SK-N-SH (cell line): Measurements from ENCODE around the gene STAB1. TPM values are rescaled to one million over a fixed set of nuclear protein-coding genes. Genes with fewer than 3 reads are reported as not detected.

Experiments
- CTCF ChIA-PET: fragments of 300-600, 350-600 bp; formaldehyde crosslinking; extraction: SDS; loops from one replicate; lab custom pipeline; 2021; lab: Yijun Ruan, JAX
- POLR2A ChIA-PET: fragments of 350-600 bp; sonication (Branson Sonifier 250); formaldehyde crosslinking; extraction: SDS; loops from one replicate; lab custom pipeline; 2020; ENCODE audit warnings: antibody characterized with exemption, inconsistent platforms; lab: Yijun Ruan, JAX
- DNase-seq: peaks from one replicate; pipeline ENCODE4 v3.0.0; 2012
- H2AFZ ChIP-seq: fragments of 200-600 bp; sonication (generic); 2 replicates; pipeline ENCODE4 v1.8.1; 2016; ENCODE audit warnings: antibody characterized with exemption, mild to moderate bottlenecking, low read depth
- H3F3A ChIP-seq: fragments of 200-600 bp; sonication (generic); replicated peaks from 2 replicates; pipeline ENCODE3; 2016; ENCODE audit warnings: antibody characterized with exemption, mild to moderate bottlenecking; ENCODE audit not compliant: insufficient read depth
- H3K27ac ChIP-seq, 2 experiments: fragments of 200-500 bp in 1 of 2; fragments of 200-600 bp in 1 of 2; sonication (Bioruptor generic) in 1 of 2; sonication (generic), shearing (Covaris generic) in 1 of 2; 2 replicates each; pipeline versions ENCODE4 v1.5.1 to v1.6.1; 2014 to 2016; ENCODE audit warnings: low read depth in 2 of 2, inconsistent platforms in 1 of 2, low read length in 1 of 2, mild to moderate bottlenecking in 1 of 2, mixed read lengths in 1 of 2
- H3K27me3 ChIP-seq: fragments of 200-600 bp; sonication (generic), shearing (Covaris generic); 2 replicates; pipeline ENCODE4 v1.6.1; 2016; ENCODE audit warnings: mixed run types; ENCODE audit not compliant: insufficient read depth
- H3K36me3 ChIP-seq, 2 experiments: fragments of 200-500 bp in 1 of 2; fragments of 200-600 bp in 1 of 2; sonication (Bioruptor generic) in 1 of 2; sonication (generic) in 1 of 2; replicated peaks in 1 of 2; 2 replicates each; pipeline versions ENCODE3 to v1.5.1; 2014 to 2016; ENCODE audit warnings: low read length in 1 of 2, mild to moderate bottlenecking in 1 of 2; ENCODE audit not compliant: insufficient read depth in 2 of 2, control insufficient read depth in 1 of 2
- H3K4me1 ChIP-seq, 2 experiments: fragments of 200-500 bp in 1 of 2; fragments of 200-600 bp in 1 of 2; sonication (Bioruptor generic) in 1 of 2; sonication (generic), shearing (Covaris generic) in 1 of 2; 2 replicates each; pipeline versions ENCODE4 v1.5.1 to v1.6.1; 2014 to 2016; ENCODE audit warnings: low read depth in 1 of 2, low read length in 1 of 2, mixed run types in 1 of 2; ENCODE audit not compliant: insufficient read depth in 2 of 2, control insufficient read depth in 1 of 2
- H3K4me2 ChIP-seq: fragments of 200-600 bp; sonication (generic), shearing (Covaris generic); 2 replicates; pipeline ENCODE4 v1.6.1; 2017; ENCODE audit warnings: mixed run types
- H3K4me3 ChIP-seq, 2 experiments: fragments of 200-500 bp in 1 of 2; fragments of 200-600 bp in 1 of 2; sonication (Bioruptor generic) in 1 of 2; sonication (generic), shearing (Covaris generic) in 1 of 2; 2 replicates each; pipeline versions ENCODE4 v1.5.1 to v1.8.1; 2014 to 2016; ENCODE audit warnings: low read depth in 2 of 2, inconsistent platforms in 1 of 2, low read length in 1 of 2, mild to moderate bottlenecking in 1 of 2, mixed read lengths in 1 of 2, moderate library complexity in 1 of 2
- H3K79me2 ChIP-seq: fragments of 200-600 bp; sonication (generic); 2 replicates; pipeline ENCODE4 v1.8.1; 2017; ENCODE audit warnings: mild to moderate bottlenecking; ENCODE audit not compliant: insufficient read depth
- H3K9ac ChIP-seq: fragments of 200-600 bp; sonication (generic); 2 replicates; pipeline ENCODE4 v1.6.1; 2017; ENCODE audit warnings: mixed run types
- H3K9me2 ChIP-seq: fragments of 200-600 bp; sonication (generic); 2 replicates; pipeline ENCODE4 v1.6.1; 2017; ENCODE audit warnings: mixed run types
- H3K9me3 ChIP-seq: fragments of 200-600 bp; sonication (generic); 2 replicates; pipeline ENCODE4 v1.6.1; 2017; ENCODE audit warnings: mixed run types, mild to moderate bottlenecking, moderate library complexity
- H4K20me1 ChIP-seq: fragments of 200-600 bp; sonication (generic); 2 replicates; pipeline ENCODE4 v1.6.1; 2017; ENCODE audit warnings: mild to moderate bottlenecking, mixed run types; ENCODE audit not compliant: insufficient read depth
- CHD2 ChIP-seq: fragments of 150-350 bp; IDR thresholded peaks from 2 replicates; pipeline ENCODE4 v1.6.1; 2018; ENCODE audit warnings: low read length; ENCODE audit not compliant: partially characterized antibody
- CTCF ChIP-seq: fragments of 200-600 bp; sonication (generic); IDR thresholded peaks from 2 replicates; pipeline ENCODE4 v1.6.1; 2017; ENCODE audit warnings: antibody characterized with exemption, mild to moderate bottlenecking, moderate library complexity
- ELF1 ChIP-seq: IDR thresholded peaks from 2 replicates; pipeline ENCODE4 v1.4.0; 2012
- EZH2phosphoT487 ChIP-seq: fragments of 200-600 bp; sonication (generic); IDR thresholded peaks from 2 replicates; pipeline ENCODE4 v1.6.1; 2017; ENCODE audit warnings: low read depth, mixed run types, mild to moderate bottlenecking, antibody characterized with exemption, moderate library complexity, borderline replicate concordance
- FOSL2 ChIP-seq: IDR thresholded peaks from 2 replicates; pipeline ENCODE4 v1.4.0; 2012; ENCODE audit warnings: low read depth, mild to moderate bottlenecking, moderate library complexity, borderline replicate concordance
- FOXM1 ChIP-seq: IDR thresholded peaks from 2 replicates; pipeline ENCODE4 v1.4.0; 2012; ENCODE audit warnings: low read depth, mild to moderate bottlenecking
- GATA2 ChIP-seq: sonication (generic); formaldehyde crosslinking; IDR thresholded peaks from 2 replicates; pipeline ENCODE4 v1.5.0; 2020; ENCODE audit warnings: mild to moderate bottlenecking, missing genetic modification reagents
- MXI1 ChIP-seq: IDR thresholded peaks from 2 replicates; pipeline ENCODE4 v1.6.1; 2012; ENCODE audit warnings: mild to moderate bottlenecking, low read depth, low read length, improper control_type of control experiment
- NFIC ChIP-seq: IDR thresholded peaks from 2 replicates; pipeline ENCODE4 v1.4.0; 2012; ENCODE audit warnings: borderline replicate concordance
- NRF1 ChIP-seq: IDR thresholded peaks from 2 replicates; pipeline ENCODE4 v1.6.1; 2012; ENCODE audit warnings: low read depth, mild to moderate bottlenecking, low read length
- PBX3 ChIP-seq: IDR thresholded peaks from 2 replicates; pipeline ENCODE4; 2012
- POLR2AphosphoS5 ChIP-seq: IDR thresholded peaks from 2 replicates; pipeline ENCODE4 v1.6.1; 2012; ENCODE audit warnings: low read depth, low read length
- RAD21 ChIP-seq: IDR thresholded peaks from 2 replicates; pipeline ENCODE4 v1.6.1; 2012; ENCODE audit warnings: mild to moderate bottlenecking, low read length
- RFX5 ChIP-seq: IDR thresholded peaks from 2 replicates; pipeline ENCODE4 v1.6.1; 2012; ENCODE audit warnings: mild to moderate bottlenecking, improper control_type of control experiment, low read length
- SIN3A ChIP-seq: IDR thresholded peaks from 2 replicates; pipeline ENCODE4 v1.6.1; 2012; ENCODE audit warnings: low read depth, mild to moderate bottlenecking, low read length, moderate library complexity, borderline replicate concordance
- SMC3 ChIP-seq: IDR thresholded peaks from 2 replicates; pipeline ENCODE4 v1.6.1; 2012; ENCODE audit warnings: low read depth, low read length, improper control_type of control experiment
- TCF12 ChIP-seq: IDR thresholded peaks from 2 replicates; pipeline ENCODE4 v1.4.0; 2012
- TEAD4 ChIP-seq: IDR thresholded peaks from 2 replicates; pipeline ENCODE4 v1.4.0; 2012; ENCODE audit warnings: mild to moderate bottlenecking, borderline replicate concordance; ENCODE audit not compliant: insufficient read depth
- YY1 ChIP-seq: IDR thresholded peaks from 2 replicates; pipeline ENCODE4 v1.4.0; 2012; ENCODE audit warnings: low read depth, mild to moderate bottlenecking
- ZBTB33 ChIP-seq: IDR thresholded peaks from 2 replicates; pipeline ENCODE4 v1.4.0; 2012; ENCODE audit warnings: low read depth, borderline replicate concordance
- WGBS: methylation state at CpG from one replicate; pipeline ENCODE4 v1.1.6; 2017; ENCODE audit warnings: low lambda C conversion rate; 5-methylcytosine and 5-hydroxymethylcytosine counted together
- polyA plus RNA-seq, 3 experiments: library from polyadenylated mRNA; depleted of rRNA; stranded (reverse); fragments of >200 nt; gene quantifications; 2 replicates each; pipeline ENCODE4 v1.2.3, GENCODE V29; 2012
- TF ChIP-seq, protein P1 (sequence below): fragments of 150-350 bp; IDR thresholded peaks from 2 replicates; pipeline ENCODE4 v1.6.1; 2016; ENCODE audit warnings: mild to moderate bottlenecking, low read depth, low read length

Gene STAB1
- polyA plus RNA-seq, 1 of the 3 experiments (the other 2 are of a cell fraction), result 0.05 TPM

- no peaks in the 10 kb centered on the region for H3K9me2 ChIP-seq
- H3F3A ChIP-seq, result no peaks in the 10 kb centered on the region
- TF ChIP-seq ZBTB33 (no peak), PBX3 (no peak), FOSL2 (no peak), CHD2 (no peak), NFIC (no peak), TEAD4 (no peak), SMC3 (no peak), SIN3A (no peak), NRF1 (no peak), GATA2 (CRISPR knock-in tag) (no peak), RAD21 (no peak), ELF1 (no peak), FOXM1 (no peak)
- no peak for DNase-seq
- POLR2A ChIA-PET, result no interaction called here
- no peak overlapping the region for H2AFZ ChIP-seq
- H3K27me3 ChIP-seq, result no peaks in the 10 kb centered on the region
- H4K20me1 ChIP-seq, result no peaks in the 10 kb centered on the region
- CTCF ChIA-PET, result interaction anchor here (0.7 to 1.0 kb wide), 2 partner anchors 20 to 532 kb away, joined by 3 to 4 read pairs; partner anchors contain the start of gene ABHD14B
- H3K27ac ChIP-seq, result no peak overlapping the region
- no peak overlapping the region for H3K4me3 ChIP-seq
- no peaks in the 10 kb centered on the region for H3K9me3 ChIP-seq
- H3K4me1 ChIP-seq, result peaks cover 0 to 8% of the 10 kb centered on the region in 2 experiments; a peak in 1 of 4 replicates
- H3K9ac ChIP-seq, result no peak overlapping the region
- 76% methylated on average over 13 of the region's 27 CpGs for WGBS
- no peak overlapping the region for H3K4me2 ChIP-seq
- no peaks in the 10 kb centered on the region for H3K79me2 ChIP-seq
- H3K36me3 ChIP-seq, result no peaks in the 10 kb centered on the region
These were observed 11.3 kb downstream of the STAB1 start for GRCh38 chr3:52506266-52506966.

DNA sequence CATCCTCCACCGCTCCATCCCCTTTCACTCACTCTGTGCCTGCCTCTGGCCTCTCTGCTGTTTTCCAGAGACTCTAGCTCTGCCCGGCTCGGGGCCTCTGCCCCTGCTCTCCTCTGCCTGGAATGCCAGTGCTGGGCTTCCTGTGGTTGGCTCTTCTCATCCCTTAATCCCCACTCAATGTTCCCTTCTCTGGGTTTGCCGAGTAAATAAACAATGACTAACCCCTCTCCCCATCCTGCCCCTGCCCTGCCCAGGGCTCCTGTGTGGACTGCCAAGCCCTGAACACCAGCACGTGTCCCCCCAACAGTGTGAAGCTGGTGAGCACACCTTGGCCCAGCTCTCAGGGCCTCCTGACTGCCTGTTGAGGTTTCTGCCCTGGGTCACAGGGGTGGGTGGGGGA is 12.2 kb downstream of the STAB1 start:
- Histone ChIP-seq H3K4me1 (peaks cover 0 to 9% of the 10 kb centered on the region in 2 experiments; a peak in 1 of 4 replicates), H3K4me2 (no peak overlapping the region), H3K36me3 (no peaks in the 10 kb centered on the region), H2AFZ (no peak overlapping the region), H3K9ac (no peak overlapping the region), H3K9me3 (no peaks in the 10 kb centered on the region), H3K79me2 (no peaks in the 10 kb centered on the region), H3K4me3 (no peak overlapping the region), H3K9me2 (no peaks in the 10 kb centered on the region), H3K27ac (no peak overlapping the region), H3F3A (no peaks in the 10 kb centered on the region), H4K20me1 (no peaks in the 10 kb centered on the region), H3K27me3 (no peaks in the 10 kb centered on the region)
- no peak for TF ChIP-seq TCF12
- TF ChIP-seq CTCF, result no peak
- TF ChIP-seq RAD21, result no peak
- TF ChIP-seq YY1, result no peak
- TF ChIP-seq NRF1, result no peak
- TF ChIP-seq FOXM1, result no peak
- no peak for TF ChIP-seq RFX5
- no peak for TF ChIP-seq MXI1
- TF ChIP-seq NFIC, result no peak
- no peak for TF ChIP-seq SIN3A
- TF ChIP-seq, protein P1, sequence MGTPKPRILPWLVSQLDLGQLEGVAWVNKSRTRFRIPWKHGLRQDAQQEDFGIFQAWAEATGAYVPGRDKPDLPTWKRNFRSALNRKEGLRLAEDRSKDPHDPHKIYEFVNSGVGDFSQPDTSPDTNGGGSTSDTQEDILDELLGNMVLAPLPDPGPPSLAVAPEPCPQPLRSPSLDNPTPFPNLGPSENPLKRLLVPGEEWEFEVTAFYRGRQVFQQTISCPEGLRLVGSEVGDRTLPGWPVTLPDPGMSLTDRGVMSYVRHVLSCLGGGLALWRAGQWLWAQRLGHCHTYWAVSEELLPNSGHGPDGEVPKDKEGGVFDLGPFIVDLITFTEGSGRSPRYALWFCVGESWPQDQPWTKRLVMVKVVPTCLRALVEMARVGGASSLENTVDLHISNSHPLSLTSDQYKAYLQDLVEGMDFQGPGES, result no peak
- TF ChIP-seq EZH2phosphoT487, result no peak
- TF ChIP-seq POLR2AphosphoS5, result no peak
- WGBS, result 70% methylated on average over 4 of the region's 5 CpGs
- no peak for DNase-seq
- POLR2A ChIA-PET, result no interaction called here
- CTCF ChIA-PET, result interaction anchor here (0.6 to 0.7 kb wide), 2 partner anchors 19 to 35 kb away, joined by 3 to 4 read pairs; no protein-coding TSS in a partner anchor
